ENCODE data around the gene GOLT1A.

DNA sequence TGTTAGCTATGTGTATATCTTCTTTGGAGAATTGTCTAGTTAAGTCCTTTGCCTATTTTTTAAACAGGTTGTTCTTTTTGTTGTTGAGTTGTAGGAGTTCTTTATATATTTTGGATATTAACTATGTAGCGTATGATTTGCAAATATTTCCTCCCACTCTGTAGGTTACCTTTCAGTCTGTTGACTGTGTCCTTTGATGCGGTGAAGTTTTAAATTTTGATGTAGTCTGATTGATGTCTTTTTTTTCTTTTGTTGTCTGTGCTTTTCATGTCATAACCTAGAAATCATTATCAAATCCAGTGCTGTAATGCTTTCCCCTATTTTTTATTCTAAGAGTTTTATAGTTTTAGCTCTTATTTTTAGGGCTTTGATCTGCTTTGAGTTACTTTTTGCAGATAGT lies 8.8 kb downstream of the GOLT1A start:
- TF ChIP-seq, protein P1, sequence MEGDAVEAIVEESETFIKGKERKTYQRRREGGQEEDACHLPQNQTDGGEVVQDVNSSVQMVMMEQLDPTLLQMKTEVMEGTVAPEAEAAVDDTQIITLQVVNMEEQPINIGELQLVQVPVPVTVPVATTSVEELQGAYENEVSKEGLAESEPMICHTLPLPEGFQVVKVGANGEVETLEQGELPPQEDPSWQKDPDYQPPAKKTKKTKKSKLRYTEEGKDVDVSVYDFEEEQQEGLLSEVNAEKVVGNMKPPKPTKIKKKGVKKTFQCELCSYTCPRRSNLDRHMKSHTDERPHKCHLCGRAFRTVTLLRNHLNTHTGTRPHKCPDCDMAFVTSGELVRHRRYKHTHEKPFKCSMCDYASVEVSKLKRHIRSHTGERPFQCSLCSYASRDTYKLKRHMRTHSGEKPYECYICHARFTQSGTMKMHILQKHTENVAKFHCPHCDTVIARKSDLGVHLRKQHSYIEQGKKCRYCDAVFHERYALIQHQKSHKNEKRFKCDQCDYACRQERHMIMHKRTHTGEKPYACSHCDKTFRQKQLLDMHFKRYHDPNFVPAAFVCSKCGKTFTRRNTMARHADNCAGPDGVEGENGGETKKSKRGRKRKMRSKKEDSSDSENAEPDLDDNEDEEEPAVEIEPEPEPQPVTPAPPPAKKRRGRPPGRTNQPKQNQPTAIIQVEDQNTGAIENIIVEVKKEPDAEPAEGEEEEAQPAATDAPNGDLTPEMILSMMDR (IDR thresholded peaks at IDR 0.05; ENCODE audit: poor library complexity, severe bottlenecking) = no peak
- TF ChIP-seq POLR2AphosphoS5 (IDR thresholded peaks at IDR 0.05) (no peak), EZH2 (IDR thresholded peaks at IDR 0.05; ENCODE audit: borderline replicate concordance, insufficient read depth, low read length, poor library complexity, severe bottlenecking) (no peak), MXI1 (conservative IDR thresholded peaks at IDR 0.05; ENCODE audit: poor library complexity, severe bottlenecking) (no peak), RAD21 (conservative IDR thresholded peaks at IDR 0.05) (no peak), EP300 (conservative IDR thresholded peaks at IDR 0.05; ENCODE audit: poor library complexity, severe bottlenecking) (no peak), TAF1 (IDR thresholded peaks at IDR 0.05; ENCODE audit: low read depth) (no peak)
- TF ChIP-seq, protein P2, sequence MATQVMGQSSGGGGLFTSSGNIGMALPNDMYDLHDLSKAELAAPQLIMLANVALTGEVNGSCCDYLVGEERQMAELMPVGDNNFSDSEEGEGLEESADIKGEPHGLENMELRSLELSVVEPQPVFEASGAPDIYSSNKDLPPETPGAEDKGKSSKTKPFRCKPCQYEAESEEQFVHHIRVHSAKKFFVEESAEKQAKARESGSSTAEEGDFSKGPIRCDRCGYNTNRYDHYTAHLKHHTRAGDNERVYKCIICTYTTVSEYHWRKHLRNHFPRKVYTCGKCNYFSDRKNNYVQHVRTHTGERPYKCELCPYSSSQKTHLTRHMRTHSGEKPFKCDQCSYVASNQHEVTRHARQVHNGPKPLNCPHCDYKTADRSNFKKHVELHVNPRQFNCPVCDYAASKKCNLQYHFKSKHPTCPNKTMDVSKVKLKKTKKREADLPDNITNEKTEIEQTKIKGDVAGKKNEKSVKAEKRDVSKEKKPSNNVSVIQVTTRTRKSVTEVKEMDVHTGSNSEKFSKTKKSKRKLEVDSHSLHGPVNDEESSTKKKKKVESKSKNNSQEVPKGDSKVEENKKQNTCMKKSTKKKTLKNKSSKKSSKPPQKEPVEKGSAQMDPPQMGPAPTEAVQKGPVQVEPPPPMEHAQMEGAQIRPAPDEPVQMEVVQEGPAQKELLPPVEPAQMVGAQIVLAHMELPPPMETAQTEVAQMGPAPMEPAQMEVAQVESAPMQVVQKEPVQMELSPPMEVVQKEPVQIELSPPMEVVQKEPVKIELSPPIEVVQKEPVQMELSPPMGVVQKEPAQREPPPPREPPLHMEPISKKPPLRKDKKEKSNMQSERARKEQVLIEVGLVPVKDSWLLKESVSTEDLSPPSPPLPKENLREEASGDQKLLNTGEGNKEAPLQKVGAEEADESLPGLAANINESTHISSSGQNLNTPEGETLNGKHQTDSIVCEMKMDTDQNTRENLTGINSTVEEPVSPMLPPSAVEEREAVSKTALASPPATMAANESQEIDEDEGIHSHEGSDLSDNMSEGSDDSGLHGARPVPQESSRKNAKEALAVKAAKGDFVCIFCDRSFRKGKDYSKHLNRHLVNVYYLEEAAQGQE (IDR thresholded peaks at IDR 0.05; ENCODE audit: borderline replicate concordance) = no peak

All from neural cell (in vitro differentiated cells).